ENCODE measurements around the gene RAMAC.
"Not testable (repeated sequence)": the region's sequence is repeated elsewhere in the genome, so short reads cannot be mapped to it uniquely, and the experiment has no call there.

RAMAC gene

GRCh38 chr15:83015361-83015760 is 29.4 kb downstream of the RAMAC start:
- Histone ChIP-seq H3K4me3 (replicated peaks; ENCODE audit: low read depth, low read length) (no peak overlapping the region), H3K27me3 (replicated peaks; ENCODE audit: control insufficient read depth, insufficient read depth, low read length) (no peaks in the 10 kb centered on the region), H3K36me3 (ENCODE audit: control insufficient read depth, insufficient read depth, low read length) (peaks cover 8% of the 10 kb centered on the region)
- DNase-seq (ENCODE audit: extremely low read depth, insufficient read length) = no peak
- TF ChIP-seq, protein P1, sequence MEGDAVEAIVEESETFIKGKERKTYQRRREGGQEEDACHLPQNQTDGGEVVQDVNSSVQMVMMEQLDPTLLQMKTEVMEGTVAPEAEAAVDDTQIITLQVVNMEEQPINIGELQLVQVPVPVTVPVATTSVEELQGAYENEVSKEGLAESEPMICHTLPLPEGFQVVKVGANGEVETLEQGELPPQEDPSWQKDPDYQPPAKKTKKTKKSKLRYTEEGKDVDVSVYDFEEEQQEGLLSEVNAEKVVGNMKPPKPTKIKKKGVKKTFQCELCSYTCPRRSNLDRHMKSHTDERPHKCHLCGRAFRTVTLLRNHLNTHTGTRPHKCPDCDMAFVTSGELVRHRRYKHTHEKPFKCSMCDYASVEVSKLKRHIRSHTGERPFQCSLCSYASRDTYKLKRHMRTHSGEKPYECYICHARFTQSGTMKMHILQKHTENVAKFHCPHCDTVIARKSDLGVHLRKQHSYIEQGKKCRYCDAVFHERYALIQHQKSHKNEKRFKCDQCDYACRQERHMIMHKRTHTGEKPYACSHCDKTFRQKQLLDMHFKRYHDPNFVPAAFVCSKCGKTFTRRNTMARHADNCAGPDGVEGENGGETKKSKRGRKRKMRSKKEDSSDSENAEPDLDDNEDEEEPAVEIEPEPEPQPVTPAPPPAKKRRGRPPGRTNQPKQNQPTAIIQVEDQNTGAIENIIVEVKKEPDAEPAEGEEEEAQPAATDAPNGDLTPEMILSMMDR (IDR thresholded peaks at IDR 0.05; ENCODE audit: insufficient read depth, low read length, poor library complexity, severe bottlenecking) = no peak

DNA sequence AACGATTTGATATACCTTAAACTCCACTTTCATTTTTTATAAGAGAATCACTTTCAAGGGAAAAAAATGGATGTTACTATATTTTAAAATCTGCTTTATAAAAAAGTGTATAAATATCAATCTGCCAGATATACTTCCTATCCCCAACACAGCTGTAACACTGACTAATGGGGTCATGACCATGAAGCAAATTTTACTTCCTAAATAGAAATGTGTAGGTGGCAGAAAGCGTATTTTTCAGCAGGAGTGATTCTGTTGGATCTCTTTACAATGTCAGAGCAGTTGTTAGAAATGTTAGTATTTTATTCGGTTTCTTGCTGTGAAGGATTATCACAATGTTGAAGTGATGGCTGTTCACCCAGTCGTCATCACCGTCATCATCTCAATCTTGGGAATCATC is 30.9 kb downstream of the RAMAC start:
- no peaks in the 10 kb centered on the region for H3K27me3 ChIP-seq (replicated peaks; ENCODE audit: control insufficient read depth, insufficient read depth, low read length)
- H3K36me3 ChIP-seq (ENCODE audit: control insufficient read depth, insufficient read depth, low read length) = peaks cover 8% of the 10 kb centered on the region
- no peak overlapping the region for H3K4me3 ChIP-seq (replicated peaks; ENCODE audit: low read depth, low read length)
- no peak for DNase-seq (ENCODE audit: extremely low read depth, insufficient read length)
- TF ChIP-seq, protein P1 (IDR thresholded peaks at IDR 0.05; ENCODE audit: insufficient read depth, low read length, poor library complexity, severe bottlenecking) = no peak

- no peak for DNase-seq (ENCODE audit: extremely low read depth, insufficient read length)
- Histone ChIP-seq H3K36me3 (ENCODE audit: control insufficient read depth, insufficient read depth, low read length) (peaks cover 8% of the 10 kb centered on the region), H3K4me3 (replicated peaks; ENCODE audit: low read depth, low read length) (no peak overlapping the region), H3K27me3 (replicated peaks; ENCODE audit: control insufficient read depth, insufficient read depth, low read length) (no peaks in the 10 kb centered on the region)
- TF ChIP-seq, protein P1 (IDR thresholded peaks at IDR 0.05; ENCODE audit: insufficient read depth, low read length, poor library complexity, severe bottlenecking) = no peak
Observed at GRCh38 chr15:83018436-83018835, 32.4 kb downstream of the RAMAC start.

GRCh38 chr15:83030021-83030420 is 44.0 kb downstream of the RAMAC start:
- Histone ChIP-seq H3K4me3 (replicated peaks; ENCODE audit: low read depth, low read length) (no peak overlapping the region), H3K36me3 (ENCODE audit: control insufficient read depth, insufficient read depth, low read length) (peaks cover 9% of the 10 kb centered on the region), H3K27me3 (replicated peaks; ENCODE audit: control insufficient read depth, insufficient read depth, low read length) (no peaks in the 10 kb centered on the region)
- TF ChIP-seq, protein P1 (IDR thresholded peaks at IDR 0.05; ENCODE audit: insufficient read depth, low read length, poor library complexity, severe bottlenecking) = no peak
- no peak for DNase-seq (ENCODE audit: extremely low read depth, insufficient read length)

- not testable (repeated sequence) for H3K4me3 ChIP-seq (replicated peaks; ENCODE audit: low read depth, low read length); H3K36me3 ChIP-seq (ENCODE audit: control insufficient read depth, insufficient read depth, low read length); H3K27me3 ChIP-seq (replicated peaks; ENCODE audit: control insufficient read depth, insufficient read depth, low read length); DNase-seq (ENCODE audit: extremely low read depth, insufficient read length)
Observed at GRCh38 chr15:83031234-83031633, 45.2 kb downstream of the RAMAC start.

- H3K36me3 ChIP-seq (ENCODE audit: control insufficient read depth, insufficient read depth, low read length) = peaks cover 8% of the 10 kb centered on the region
Observed at GRCh38 chr15:83036253-83036652, 50.2 kb downstream of the RAMAC start.

More at GRCh38 chr15:83036253-83036652, 50.2 kb downstream of the RAMAC start:
- H3K4me3 ChIP-seq (replicated peaks; ENCODE audit: low read depth, low read length) = no peak overlapping the region
- TF ChIP-seq, protein P1 (IDR thresholded peaks at IDR 0.05; ENCODE audit: insufficient read depth, low read length, poor library complexity, severe bottlenecking) = no peak
- DNase-seq (ENCODE audit: extremely low read depth, insufficient read length) = no peak
- H3K27me3 ChIP-seq (replicated peaks; ENCODE audit: control insufficient read depth, insufficient read depth, low read length) = no peaks in the 10 kb centered on the region

Data from GM06990 (cell line).